Measurements from ENCODE around the gene FPGT. TPM values are rescaled to one million over a fixed set of nuclear protein-coding genes. Genes with fewer than 3 reads are reported as not detected.

The FPGT gene
- total RNA-seq, 6 experiments from 2014 or later: 6.9 to 12.5 (median 9.0) TPM

GRCh38 chr1:74205266-74205665 lies 7.2 kb downstream of the FPGT start:
- H3K4me3 ChIP-seq: no peak overlapping the region
- DNase-seq (no peak), ATAC-seq (no peak)
- H3K27ac ChIP-seq: no peak overlapping the region
- TF ChIP-seq, protein P1, sequence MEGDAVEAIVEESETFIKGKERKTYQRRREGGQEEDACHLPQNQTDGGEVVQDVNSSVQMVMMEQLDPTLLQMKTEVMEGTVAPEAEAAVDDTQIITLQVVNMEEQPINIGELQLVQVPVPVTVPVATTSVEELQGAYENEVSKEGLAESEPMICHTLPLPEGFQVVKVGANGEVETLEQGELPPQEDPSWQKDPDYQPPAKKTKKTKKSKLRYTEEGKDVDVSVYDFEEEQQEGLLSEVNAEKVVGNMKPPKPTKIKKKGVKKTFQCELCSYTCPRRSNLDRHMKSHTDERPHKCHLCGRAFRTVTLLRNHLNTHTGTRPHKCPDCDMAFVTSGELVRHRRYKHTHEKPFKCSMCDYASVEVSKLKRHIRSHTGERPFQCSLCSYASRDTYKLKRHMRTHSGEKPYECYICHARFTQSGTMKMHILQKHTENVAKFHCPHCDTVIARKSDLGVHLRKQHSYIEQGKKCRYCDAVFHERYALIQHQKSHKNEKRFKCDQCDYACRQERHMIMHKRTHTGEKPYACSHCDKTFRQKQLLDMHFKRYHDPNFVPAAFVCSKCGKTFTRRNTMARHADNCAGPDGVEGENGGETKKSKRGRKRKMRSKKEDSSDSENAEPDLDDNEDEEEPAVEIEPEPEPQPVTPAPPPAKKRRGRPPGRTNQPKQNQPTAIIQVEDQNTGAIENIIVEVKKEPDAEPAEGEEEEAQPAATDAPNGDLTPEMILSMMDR (IDR thresholded peaks at IDR 0.05): no peak
- TF ChIP-seq POLR2A (IDR thresholded peaks at IDR 0.05): no peak
- no peaks in the 10 kb centered on the region for H3K9me3 ChIP-seq
- H3K36me3 ChIP-seq: peaks cover 0 to 22% (median 2%) of the 10 kb centered on the region in 4 donors
- no peaks in the 10 kb centered on the region for H3K27me3 ChIP-seq
- WGBS (ENCODE audit: insufficient coverage, low coverage, low lambda C conversion rate, missing lambda C conversion rate): 86% methylated on average over 2 of the region's 2 CpGs
- H3K4me1 ChIP-seq: no peaks in the 10 kb centered on the region
- intact Hi-C loops (cut with DNase I): no loop called here

DNA sequence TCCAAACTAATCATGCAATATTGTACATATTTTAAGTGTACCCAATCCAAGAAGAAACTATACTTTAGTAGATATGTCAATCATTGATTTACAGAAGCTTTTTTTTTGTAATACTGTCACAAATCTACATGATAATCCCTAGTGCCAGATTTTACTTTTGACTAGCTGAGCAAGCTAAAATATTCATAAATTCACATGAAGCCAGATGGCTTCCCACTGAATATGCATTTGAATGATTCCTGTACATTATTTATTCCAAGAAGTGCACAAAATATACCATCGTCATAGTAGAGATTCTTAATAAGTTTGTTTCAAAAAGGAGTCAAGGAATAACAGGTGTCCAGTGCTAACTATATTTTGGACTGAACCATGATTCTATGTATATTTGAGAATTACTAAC lies 17.2 kb downstream of the FPGT start:
- intact Hi-C loops (cut with DNase I): no loop called here
- Histone ChIP-seq H3K4me3 (no peak overlapping the region), H3K36me3 (no peaks in the 10 kb centered on the region), H3K9me3 (no peaks in the 10 kb centered on the region), H3K27ac (no peak overlapping the region), H3K27me3 (no peaks in the 10 kb centered on the region), H3K4me1 (no peaks in the 10 kb centered on the region)
- ATAC-seq: no peak
- WGBS (ENCODE audit: insufficient coverage, low coverage, low lambda C conversion rate, missing lambda C conversion rate): 83% methylated on average over 1 of the region's 1 CpG
- no peak for DNase-seq
- TF ChIP-seq, protein P1 (IDR thresholded peaks at IDR 0.05): no peak
- no peak for TF ChIP-seq POLR2A (IDR thresholded peaks at IDR 0.05)

- ATAC-seq: no peak
- no peaks in the 10 kb centered on the region for H3K36me3 ChIP-seq
- TF ChIP-seq POLR2A (IDR thresholded peaks at IDR 0.05): no peak
- TF ChIP-seq, protein P1 (IDR thresholded peaks at IDR 0.05): no peak
- peaks cover 0 to 3% (median 0%) of the 10 kb centered on the region in 4 donors for H3K9me3 ChIP-seq
- no peak overlapping the region for H3K27ac ChIP-seq
- H3K4me1 ChIP-seq: no peaks in the 10 kb centered on the region
- H3K27me3 ChIP-seq: no peaks in the 10 kb centered on the region
- DNase-seq: peak in 1 of 3 donors; percentile 10
- 80% methylated on average over 1 of the region's 5 CpGs for WGBS (ENCODE audit: insufficient coverage, low coverage, low lambda C conversion rate, missing lambda C conversion rate)
- no peak overlapping the region for H3K4me3 ChIP-seq
- intact Hi-C loops (cut with DNase I): no loop called here
Observed at GRCh38 chr1:74222701-74223100, 24.7 kb downstream of the FPGT start.

DNA sequence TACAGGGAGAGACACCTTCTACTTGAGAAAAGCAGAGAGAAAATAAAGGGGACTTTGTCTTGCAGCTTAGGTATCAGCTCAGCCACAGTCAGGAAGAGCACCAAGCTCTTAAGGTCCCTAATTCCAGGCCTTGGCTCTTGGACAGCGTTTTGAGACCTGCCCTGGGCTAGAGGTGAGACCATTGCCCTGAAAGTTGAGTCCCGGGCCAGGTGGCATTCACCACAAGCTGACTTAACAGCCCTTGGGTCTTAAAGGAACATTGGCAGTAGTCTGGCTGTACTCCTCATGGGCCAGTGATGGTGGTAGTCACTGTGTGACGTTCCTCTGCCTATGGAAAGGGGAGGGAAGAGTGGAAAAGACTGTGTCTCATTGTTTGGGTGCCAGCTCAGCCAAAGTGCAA lies 25.4 kb downstream of the FPGT start:
- no peaks in the 10 kb centered on the region for H3K36me3 ChIP-seq
- WGBS (ENCODE audit: insufficient coverage, low coverage, low lambda C conversion rate, missing lambda C conversion rate): 25% methylated on average over 1 of the region's 3 CpGs
- no peak overlapping the region for H3K4me3 ChIP-seq
- H3K9me3 ChIP-seq: peaks cover 0 to 3% (median 0%) of the 10 kb centered on the region in 4 donors
- H3K27ac ChIP-seq: no peak overlapping the region
- DNase-seq (peak in 1 of 3 donors; percentile 20), ATAC-seq (no peak)
- TF ChIP-seq, protein P1 (IDR thresholded peaks at IDR 0.05): no peak
- TF ChIP-seq POLR2A (IDR thresholded peaks at IDR 0.05): no peak
- no peaks in the 10 kb centered on the region for H3K4me1 ChIP-seq
- no peaks in the 10 kb centered on the region for H3K27me3 ChIP-seq
- intact Hi-C loops (cut with DNase I): no loop called here

GRCh38 chr1:74235153-74235552 lies 37.1 kb downstream of the FPGT start, which contains the start of gene TNNI3K:
TSS of gene TNNI3K (plus strand) at chr1:74235387. CDS start at chr1:74235452, 65 bp downstream.
- Histone ChIP-seq H3K4me3 (no peak within 1 kb of the TSS), H3K36me3 (no peaks in the 10 kb centered on the region), H3K9me3 (no peaks in the 10 kb centered on the region), H3K27ac (no peak within 1 kb of the TSS), H3K27me3 (no peaks in the 10 kb centered on the region), H3K4me1 (no peaks in the 10 kb centered on the region)
- no peak for DNase-seq
- 42% methylated on average over 2 of the region's 2 CpGs for whole genome bisulfite sequencing (ENCODE audit: insufficient coverage, low coverage, low lambda C conversion rate, missing lambda C conversion rate)
- intact Hi-C loops (cut with DNase I): no loop called here
- ATAC-seq: no peak
- no peak for TF ChIP-seq POLR2A (IDR thresholded peaks at IDR 0.05)
- TF ChIP-seq, protein P1 (IDR thresholded peaks at IDR 0.05): no peak
